Measurements from ENCODE around the gene RBL2.

DNA sequence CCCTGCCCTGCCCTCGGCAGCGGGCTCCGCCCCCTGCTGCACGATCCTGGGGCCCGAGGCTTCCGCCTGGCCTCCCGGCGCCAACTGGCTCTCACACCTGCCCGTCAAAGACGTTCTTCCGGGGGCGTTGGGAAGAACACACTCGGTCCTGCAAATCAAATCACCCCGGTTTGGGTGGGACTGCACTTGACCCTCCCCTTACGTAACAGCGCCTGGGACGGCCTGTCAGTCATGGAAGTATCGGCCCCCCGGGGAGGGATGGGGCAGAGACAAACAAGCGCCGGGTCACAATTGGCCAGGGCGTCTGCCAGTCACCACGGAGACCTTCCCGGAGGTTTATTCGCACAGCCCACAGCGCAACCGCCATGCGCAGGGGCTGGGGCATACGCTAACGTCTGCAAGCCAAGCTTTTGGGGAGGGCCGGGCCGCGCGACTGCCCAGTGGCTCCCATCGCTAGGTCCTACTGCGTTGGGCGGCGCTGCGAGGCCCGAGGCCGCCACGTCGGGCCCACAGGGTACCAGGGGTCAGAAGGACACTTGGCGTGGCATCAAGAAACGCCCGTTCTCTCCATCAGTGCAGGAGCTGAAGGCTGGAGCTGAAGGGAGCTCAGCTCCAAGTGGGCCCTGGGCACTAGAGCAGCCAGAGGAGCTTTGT lies 69.1 kb downstream of the RBL2 start:
- TF ChIP-seq, protein P1, sequence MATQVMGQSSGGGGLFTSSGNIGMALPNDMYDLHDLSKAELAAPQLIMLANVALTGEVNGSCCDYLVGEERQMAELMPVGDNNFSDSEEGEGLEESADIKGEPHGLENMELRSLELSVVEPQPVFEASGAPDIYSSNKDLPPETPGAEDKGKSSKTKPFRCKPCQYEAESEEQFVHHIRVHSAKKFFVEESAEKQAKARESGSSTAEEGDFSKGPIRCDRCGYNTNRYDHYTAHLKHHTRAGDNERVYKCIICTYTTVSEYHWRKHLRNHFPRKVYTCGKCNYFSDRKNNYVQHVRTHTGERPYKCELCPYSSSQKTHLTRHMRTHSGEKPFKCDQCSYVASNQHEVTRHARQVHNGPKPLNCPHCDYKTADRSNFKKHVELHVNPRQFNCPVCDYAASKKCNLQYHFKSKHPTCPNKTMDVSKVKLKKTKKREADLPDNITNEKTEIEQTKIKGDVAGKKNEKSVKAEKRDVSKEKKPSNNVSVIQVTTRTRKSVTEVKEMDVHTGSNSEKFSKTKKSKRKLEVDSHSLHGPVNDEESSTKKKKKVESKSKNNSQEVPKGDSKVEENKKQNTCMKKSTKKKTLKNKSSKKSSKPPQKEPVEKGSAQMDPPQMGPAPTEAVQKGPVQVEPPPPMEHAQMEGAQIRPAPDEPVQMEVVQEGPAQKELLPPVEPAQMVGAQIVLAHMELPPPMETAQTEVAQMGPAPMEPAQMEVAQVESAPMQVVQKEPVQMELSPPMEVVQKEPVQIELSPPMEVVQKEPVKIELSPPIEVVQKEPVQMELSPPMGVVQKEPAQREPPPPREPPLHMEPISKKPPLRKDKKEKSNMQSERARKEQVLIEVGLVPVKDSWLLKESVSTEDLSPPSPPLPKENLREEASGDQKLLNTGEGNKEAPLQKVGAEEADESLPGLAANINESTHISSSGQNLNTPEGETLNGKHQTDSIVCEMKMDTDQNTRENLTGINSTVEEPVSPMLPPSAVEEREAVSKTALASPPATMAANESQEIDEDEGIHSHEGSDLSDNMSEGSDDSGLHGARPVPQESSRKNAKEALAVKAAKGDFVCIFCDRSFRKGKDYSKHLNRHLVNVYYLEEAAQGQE (IDR thresholded peaks at IDR 0.05; ENCODE audit: low read depth): no peak
- TF ChIP-seq POLR2A (IDR thresholded peaks at IDR 0.05; ENCODE audit: borderline replicate concordance, extremely low read depth, insufficient read depth, insufficient read length) (no peak), POLR2AphosphoS5 (IDR thresholded peaks at IDR 0.05; ENCODE audit: low read depth, low read length) (peak; percentile 91), EZH2 (IDR thresholded peaks at IDR 0.05) (no peak)
- TF ChIP-seq, protein P2, sequence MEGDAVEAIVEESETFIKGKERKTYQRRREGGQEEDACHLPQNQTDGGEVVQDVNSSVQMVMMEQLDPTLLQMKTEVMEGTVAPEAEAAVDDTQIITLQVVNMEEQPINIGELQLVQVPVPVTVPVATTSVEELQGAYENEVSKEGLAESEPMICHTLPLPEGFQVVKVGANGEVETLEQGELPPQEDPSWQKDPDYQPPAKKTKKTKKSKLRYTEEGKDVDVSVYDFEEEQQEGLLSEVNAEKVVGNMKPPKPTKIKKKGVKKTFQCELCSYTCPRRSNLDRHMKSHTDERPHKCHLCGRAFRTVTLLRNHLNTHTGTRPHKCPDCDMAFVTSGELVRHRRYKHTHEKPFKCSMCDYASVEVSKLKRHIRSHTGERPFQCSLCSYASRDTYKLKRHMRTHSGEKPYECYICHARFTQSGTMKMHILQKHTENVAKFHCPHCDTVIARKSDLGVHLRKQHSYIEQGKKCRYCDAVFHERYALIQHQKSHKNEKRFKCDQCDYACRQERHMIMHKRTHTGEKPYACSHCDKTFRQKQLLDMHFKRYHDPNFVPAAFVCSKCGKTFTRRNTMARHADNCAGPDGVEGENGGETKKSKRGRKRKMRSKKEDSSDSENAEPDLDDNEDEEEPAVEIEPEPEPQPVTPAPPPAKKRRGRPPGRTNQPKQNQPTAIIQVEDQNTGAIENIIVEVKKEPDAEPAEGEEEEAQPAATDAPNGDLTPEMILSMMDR (IDR thresholded peaks at IDR 0.05 in 2 of 3, conservative IDR thresholded peaks at IDR 0.05 in 1 of 3; ENCODE audit: borderline replicate concordance in 1 of 3, insufficient read depth in 1 of 3, low read depth in 2 of 3, low read length in 2 of 3): no peak
